Measurements from ENCODE around the gene EVI5.

GRCh38 chr1:92516574-92516973, 268.3 kb downstream of the EVI5 start:
- TF ChIP-seq CTCF (IDR thresholded peaks at IDR 0.05) (no peak), POLR2A (IDR thresholded peaks at IDR 0.05) (no peak)

Data from breast epithelium (tissue), 3 donors.